ENCODE data around the gene TMEM17. TPM values are rescaled to one million over a fixed set of nuclear protein-coding genes. Genes with fewer than 3 reads are reported as not detected.
"Not testable (repeated sequence)": the region's sequence is repeated elsewhere in the genome, so short reads cannot be mapped to it uniquely, and the experiment has no call there.

TMEM17 gene
- total RNA-seq, result under 1 TPM; 0.34 to 0.42 TPM

- CTCF ChIA-PET, result interaction anchor here (1.3 kb wide), 1 partner anchor 49 kb away, joined by 4 read pairs; no protein-coding TSS in a partner anchor
- POLR2A ChIA-PET, result interaction anchor here (0.6 to 0.9 kb wide), 2 partner anchors 12 to 23 kb away, joined by 3 read pairs; no protein-coding TSS in a partner anchor
Observed at GRCh38 chr2:62505750-62506420, at the start of gene TMEM17. TMEM17 (minus strand) TSS chr2:62506195; CDS start chr2:62506129, 66 bp downstream.

DNA sequence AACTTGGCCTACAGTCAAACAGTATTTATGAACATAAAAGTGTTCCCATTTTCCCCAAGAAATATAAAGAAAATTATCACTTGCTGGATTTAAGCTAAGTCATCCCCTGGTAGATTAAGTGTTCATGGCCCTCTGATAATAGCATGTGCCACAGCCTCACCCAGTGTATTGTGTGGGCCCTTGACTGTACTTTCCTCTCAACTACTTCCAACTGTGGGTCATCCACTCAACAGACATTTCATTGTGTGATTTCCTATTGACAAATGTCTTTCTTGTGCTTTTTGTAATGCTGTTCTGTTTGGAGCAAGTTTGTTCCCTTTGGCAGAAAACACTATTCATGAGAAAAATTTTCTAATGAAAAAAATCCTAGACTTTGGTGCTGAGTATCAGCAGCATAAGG lies 48.4 kb upstream of the TMEM17 start:
- ChIA-PET POLR2A (no interaction called here), CTCF (no interaction called here)

DNA sequence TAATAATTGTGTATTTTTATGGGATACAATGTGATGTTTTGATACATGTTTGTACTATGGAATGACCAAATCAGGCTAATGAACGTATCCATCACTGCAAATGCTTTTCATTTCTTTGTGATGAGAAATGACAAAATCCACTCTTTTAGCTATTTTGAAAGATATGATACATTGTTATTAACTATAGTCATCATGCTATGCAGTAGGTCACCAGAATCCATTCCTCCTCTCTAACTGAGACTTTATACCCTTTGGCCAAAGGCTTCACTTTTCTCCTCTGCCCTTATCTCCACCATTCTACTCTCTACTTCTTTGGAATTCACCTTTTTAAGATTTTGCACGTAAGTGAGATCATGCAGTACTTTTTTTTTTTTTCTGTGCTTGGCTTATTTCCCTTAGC lies 44.5 kb upstream of the TMEM17 start:
- CTCF ChIA-PET, result no interaction called here
- POLR2A ChIA-PET, result no interaction called here

DNA sequence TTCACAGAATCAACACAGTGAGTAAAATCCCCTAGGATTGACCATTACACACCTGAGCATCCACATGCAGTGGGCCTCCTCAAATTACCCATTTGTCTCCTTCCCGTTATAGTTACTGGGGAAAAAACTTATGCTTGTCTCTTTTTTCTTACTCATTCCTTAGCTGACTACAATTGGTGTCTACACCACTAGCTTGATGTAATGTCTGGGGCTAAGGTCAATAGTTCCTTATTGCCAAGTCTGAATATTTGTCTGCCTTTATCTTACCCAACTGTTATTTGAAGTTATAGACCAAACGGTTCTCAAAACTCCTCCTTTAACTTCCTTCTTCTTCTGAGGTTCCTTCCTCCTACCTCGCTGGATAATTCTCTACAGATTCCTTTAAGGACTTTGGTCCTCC lies 41.9 kb upstream of the TMEM17 start:
- ChIA-PET CTCF (no interaction called here), POLR2A (no interaction called here)

DNA sequence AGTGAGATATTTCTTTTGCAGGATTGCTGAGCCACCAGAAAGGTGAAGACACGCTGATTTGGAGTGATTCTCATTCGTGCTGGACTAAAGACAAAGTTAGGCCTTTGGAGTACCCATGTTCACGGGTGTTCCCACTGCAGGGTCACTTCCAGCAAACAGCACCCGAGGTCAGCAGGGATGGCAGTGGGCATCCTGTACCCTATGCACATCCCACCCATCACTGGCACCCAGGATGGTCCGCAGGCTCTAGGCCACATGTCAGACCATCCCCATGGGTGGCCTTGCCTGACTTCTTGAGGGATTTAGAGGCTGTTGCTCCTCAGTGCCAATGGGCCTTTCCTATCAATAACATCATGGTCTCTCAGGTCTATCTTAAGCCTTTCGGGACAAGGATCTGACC lies 39.3 kb upstream of the TMEM17 start:
- ChIA-PET POLR2A (no interaction called here), CTCF (no interaction called here)

- POLR2A ChIA-PET, result no interaction called here
- CTCF ChIA-PET, result no interaction called here
Observed at GRCh38 chr2:62540408-62541168, 34.6 kb upstream of the TMEM17 start.

- CTCF ChIA-PET, result no interaction called here
- POLR2A ChIA-PET, result no interaction called here
Observed at GRCh38 chr2:62539606-62540407, 33.8 kb upstream of the TMEM17 start.

DNA sequence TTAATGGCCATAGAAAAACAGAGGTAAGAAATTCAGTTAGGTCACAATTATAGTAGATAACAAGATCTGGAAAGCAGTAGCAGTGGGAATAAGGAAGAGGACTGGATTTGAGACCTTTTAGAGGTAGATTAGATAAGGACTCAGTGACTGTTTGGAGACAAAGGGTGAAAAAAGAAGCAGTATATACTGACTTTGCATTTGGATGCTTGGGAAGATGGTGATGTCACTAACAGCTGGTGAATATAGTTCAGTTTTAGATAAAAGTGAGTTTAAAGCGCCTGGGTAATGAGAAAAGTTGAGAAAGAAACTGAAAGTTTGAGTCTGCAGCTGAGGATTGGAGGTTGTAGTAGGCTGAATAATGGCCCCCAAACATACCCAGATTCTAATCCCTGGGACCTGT lies 32.8 kb upstream of the TMEM17 start:
- CTCF ChIA-PET, result no interaction called here
- POLR2A ChIA-PET, result no interaction called here

DNA sequence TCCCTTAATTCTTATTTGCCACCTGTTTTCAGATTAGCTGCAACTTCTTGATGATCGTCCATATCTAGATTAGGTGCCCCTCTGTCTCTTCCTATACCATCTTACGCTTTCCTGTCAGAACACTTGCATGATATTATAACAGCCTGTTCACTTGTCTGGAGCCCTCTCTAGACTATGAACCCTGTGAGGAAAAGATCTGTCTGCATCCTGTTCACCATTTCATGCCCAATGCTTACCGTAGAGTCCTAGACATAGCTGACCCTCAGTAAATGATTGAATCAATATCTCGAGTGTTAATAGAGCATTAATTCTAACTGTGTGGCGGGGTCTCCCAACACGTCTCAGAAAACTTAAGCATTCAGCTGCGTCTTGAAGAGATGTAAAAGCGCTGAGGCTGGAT lies 31.8 kb upstream of the TMEM17 start:
- ChIA-PET CTCF (no interaction called here), POLR2A (no interaction called here)

GRCh38 chr2:62536873-62537547 lies 31.0 kb upstream of the TMEM17 start:
- CTCF ChIA-PET, result no interaction called here

DNA sequence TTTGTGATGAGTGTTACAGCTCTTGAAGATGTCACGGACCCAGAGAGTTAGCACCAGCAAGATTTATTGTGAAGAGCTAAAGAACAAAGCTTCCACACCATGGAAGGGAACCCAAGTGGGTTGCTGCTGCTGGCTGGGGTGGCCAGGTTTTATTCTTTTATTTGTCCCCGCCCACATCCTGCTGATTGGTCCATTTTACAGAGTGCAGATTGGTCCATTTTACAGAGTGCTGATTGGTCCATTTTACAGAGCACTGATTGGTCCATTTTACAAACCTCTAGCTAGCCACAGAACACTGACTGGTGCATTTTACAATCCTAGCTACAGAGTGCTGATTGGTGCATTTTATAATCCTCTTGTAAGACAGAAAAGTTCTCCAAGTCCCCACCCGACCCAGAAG lies 29.5 kb upstream of the TMEM17 start:
- POLR2A ChIA-PET, CTCF ChIA-PET: not testable (repeated sequence)

More at GRCh38 chr2:62536873-62537547, 31.0 kb upstream of the TMEM17 start:
- POLR2A ChIA-PET, result no interaction called here

GRCh38 chr2:62531594-62531993 lies 25.6 kb upstream of the TMEM17 start:
- ChIA-PET POLR2A (no interaction called here), CTCF (no interaction called here)

- ChIA-PET CTCF (no interaction called here), POLR2A (no interaction called here)
Observed at GRCh38 chr2:62529758-62530157, 23.8 kb upstream of the TMEM17 start.

DNA sequence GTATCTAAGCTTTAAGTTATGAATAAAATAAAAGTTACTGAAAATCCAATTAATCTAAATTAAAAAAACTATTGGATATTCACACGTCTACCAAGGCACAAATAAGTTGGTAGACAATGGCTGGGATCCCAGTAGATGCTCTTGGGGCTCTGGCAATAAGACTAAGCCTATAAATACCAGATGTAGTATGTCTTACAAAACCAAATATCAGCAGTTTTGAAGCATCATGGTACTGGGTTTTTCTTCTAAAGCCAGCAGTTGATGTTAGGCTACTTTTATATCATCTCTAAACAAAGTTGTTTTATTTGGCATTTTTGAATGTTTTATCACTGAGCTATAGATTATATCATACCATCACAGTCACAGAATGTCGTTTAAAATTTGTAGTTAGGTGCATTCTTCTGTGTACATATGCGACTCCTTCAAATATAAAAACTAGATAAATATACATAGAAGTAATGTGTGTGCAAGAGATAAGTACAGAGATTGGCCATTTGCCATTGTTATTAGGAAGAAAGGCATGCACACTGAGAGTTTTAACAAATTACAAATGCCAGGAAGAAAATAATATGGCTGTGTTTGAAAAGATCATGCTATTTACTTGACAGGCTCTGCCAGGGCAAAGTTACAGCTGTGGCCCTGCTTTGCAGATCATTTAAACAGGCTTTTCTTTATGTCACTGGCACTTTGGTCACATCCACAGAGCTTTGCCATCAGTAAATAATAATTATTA lies 21.6 kb upstream of the TMEM17 start:
- ChIA-PET CTCF (interaction anchor here (1.0 kb wide), 1 partner anchor 14 kb away, joined by 3 read pairs; no protein-coding TSS in a partner anchor), POLR2A (no interaction called here)

DNA sequence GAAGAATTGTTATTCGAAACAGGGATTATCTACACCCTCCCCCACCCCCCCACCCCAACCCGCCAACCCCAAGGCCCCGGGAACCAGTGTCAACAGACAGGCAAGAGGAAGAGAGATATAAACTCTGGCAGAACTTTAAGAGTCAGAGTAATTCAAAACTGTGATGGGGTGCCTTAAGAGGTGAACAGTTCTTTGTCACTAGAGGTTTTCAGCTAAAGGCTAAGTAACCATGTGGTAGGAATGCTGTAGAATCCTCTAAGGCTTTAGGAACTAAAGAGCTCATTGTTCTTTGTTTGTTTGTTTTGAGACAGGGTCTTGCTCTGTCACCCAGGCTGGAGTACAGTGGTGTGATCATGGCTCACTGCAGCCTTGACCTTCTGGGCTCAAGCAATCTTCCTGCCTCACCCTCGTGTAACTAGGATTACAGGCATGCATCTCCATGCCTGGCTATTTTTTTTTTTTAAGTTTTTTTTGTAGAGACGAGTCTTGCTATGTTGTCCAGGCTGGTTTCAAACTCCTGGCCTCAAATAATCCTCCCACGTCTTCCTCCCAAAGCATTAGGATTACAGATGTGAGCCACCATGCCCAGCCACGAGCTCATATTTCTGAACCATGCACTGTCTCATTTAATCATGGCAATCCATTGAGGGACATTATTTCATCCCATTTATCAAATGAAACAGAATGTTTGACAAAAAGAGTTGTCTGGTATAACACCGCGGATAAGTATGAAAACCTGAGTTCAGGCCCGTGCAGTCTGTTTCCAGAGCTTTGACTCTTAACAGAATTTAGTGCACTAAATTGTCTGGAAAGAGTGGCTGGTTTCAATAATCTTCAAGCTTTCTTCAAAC lies 20.8 kb upstream of the TMEM17 start:
- ChIA-PET CTCF (interaction anchor here (1.1 kb wide), 1 partner anchor 69 kb away, joined by 3 read pairs; no protein-coding TSS in a partner anchor), POLR2A (no interaction called here)

DNA sequence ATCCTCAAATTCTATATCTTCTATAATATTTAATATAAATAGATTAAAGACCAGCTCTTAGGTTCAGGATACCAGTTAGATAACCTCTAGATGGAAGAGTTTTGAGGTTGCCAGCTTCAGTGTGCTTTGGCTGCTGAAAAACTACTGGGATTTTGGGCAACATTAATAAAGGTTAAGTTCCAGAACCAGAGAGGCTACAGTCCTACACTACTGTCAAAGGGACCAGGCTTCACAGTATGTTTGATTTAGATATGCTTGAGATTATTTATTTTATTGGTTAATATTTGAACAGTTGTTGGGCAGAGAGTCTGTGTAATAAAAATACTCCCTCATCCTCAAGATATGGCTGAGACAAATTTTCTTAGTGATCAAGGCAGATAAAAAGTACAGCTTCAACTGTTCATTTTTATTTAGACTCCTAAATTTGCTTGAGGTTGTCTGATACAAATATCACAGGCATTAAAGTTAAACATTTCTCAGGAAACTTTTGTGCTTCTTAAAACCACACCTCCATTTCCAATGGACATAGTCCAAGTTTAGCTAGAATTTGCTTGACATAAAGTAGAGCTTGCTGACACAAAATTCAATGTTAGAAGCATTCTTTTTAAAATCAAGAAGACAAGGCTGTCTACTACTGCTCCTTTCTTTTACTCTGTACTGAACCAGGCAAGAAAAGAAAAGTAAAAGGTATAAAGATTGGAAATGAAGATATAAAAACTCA lies 19.7 kb upstream of the TMEM17 start:
- ChIA-PET POLR2A (no interaction called here), CTCF (no interaction called here)

- ChIA-PET POLR2A (no interaction called here), CTCF (no interaction called here)
Observed at GRCh38 chr2:62524293-62524941, 18.4 kb upstream of the TMEM17 start.

- CTCF ChIA-PET, POLR2A ChIA-PET: not testable (repeated sequence)
Observed at GRCh38 chr2:62521061-62521460, 15.1 kb upstream of the TMEM17 start.

Measured in activated CD8-positive, alpha-beta memory T cell treated with anti-CD3 and anti-CD28 coated beads for 36 hours (primary cell).